Measurements from ENCODE around the gene HFE. TPM values are rescaled to one million over a fixed set of nuclear protein-coding genes. Genes with fewer than 3 reads are reported as not detected.

Gene HFE
- total RNA-seq, 3 donors from 2014 or later: 8.9 to 12.0 (median 11.1) TPM

GRCh38 chr6:26128013-26128771 is 41.0 kb downstream of the HFE start:
- no peak for ATAC-seq

GRCh38 chr6:26129656-26130055 is 42.4 kb downstream of the HFE start:
- no peaks in the 10 kb centered on the region for H3K9me3 ChIP-seq
- no peak for TF ChIP-seq CTCF (IDR thresholded peaks at IDR 0.05)
- no peak overlapping the region for H3K4me3 ChIP-seq
- peaks cover 19% of the 10 kb centered on the region for H3K4me1 ChIP-seq (ENCODE audit: low read depth)
- DNase-seq (no peak), ATAC-seq (no peak)
- no peaks in the 10 kb centered on the region for H3K36me3 ChIP-seq (ENCODE audit: low read depth)
- intact Hi-C loops (cut with DNase I, micrococcal nuclease): no loop called here

More at GRCh38 chr6:26128013-26128771, 41.0 kb downstream of the HFE start:
- H3K4me3 ChIP-seq: no peak overlapping the region
- H3K4me1 ChIP-seq (ENCODE audit: low read depth): peaks cover 19% of the 10 kb centered on the region
- no peak for DNase-seq
- no peaks in the 10 kb centered on the region for H3K9me3 ChIP-seq
- no peak for TF ChIP-seq CTCF (IDR thresholded peaks at IDR 0.05)
- H3K36me3 ChIP-seq (ENCODE audit: low read depth): no peaks in the 10 kb centered on the region
- intact Hi-C loops (cut with DNase I, micrococcal nuclease): no loop called here

GRCh38 chr6:26130581-26131249 is 43.5 kb downstream of the HFE start:
- no peak for TF ChIP-seq CTCF (IDR thresholded peaks at IDR 0.05)
- Histone ChIP-seq H3K9me3 (no peaks in the 10 kb centered on the region), H3K4me1 (ENCODE audit: low read depth) (peaks cover 19% of the 10 kb centered on the region), H3K36me3 (ENCODE audit: low read depth) (no peaks in the 10 kb centered on the region), H3K4me3 (no peak overlapping the region)
- DNase-seq (no peak), ATAC-seq (no peak)
- intact Hi-C loops (cut with DNase I, micrococcal nuclease): no loop called here

- DNase-seq: no peak
- intact Hi-C loops (cut with DNase I, micrococcal nuclease): no loop called here
- no peaks in the 10 kb centered on the region for H3K36me3 ChIP-seq (ENCODE audit: low read depth)
- no peaks in the 10 kb centered on the region for H3K9me3 ChIP-seq
- ATAC-seq: no peak
- H3K4me1 ChIP-seq (ENCODE audit: low read depth): peaks cover 17% of the 10 kb centered on the region
- no peak for TF ChIP-seq CTCF (IDR thresholded peaks at IDR 0.05)
- no peak overlapping the region for H3K4me3 ChIP-seq
Measured at GRCh38 chr6:26131618-26132017, 44.4 kb downstream of the HFE start.

GRCh38 chr6:26133730-26134129 is 46.5 kb downstream of the HFE start:
- H3K9me3 ChIP-seq: no peaks in the 10 kb centered on the region
- no peak for TF ChIP-seq CTCF (IDR thresholded peaks at IDR 0.05)
- DNase-seq (no peak), ATAC-seq (no peak)
- no peaks in the 10 kb centered on the region for H3K4me1 ChIP-seq (ENCODE audit: low read depth)
- H3K4me3 ChIP-seq: no peak overlapping the region
- intact Hi-C loops (cut with DNase I, micrococcal nuclease): no loop called here
- no peaks in the 10 kb centered on the region for H3K36me3 ChIP-seq (ENCODE audit: low read depth)
